ENCODE data around the gene ALDH3B2.
"Not testable (repeated sequence)": the region's sequence is repeated elsewhere in the genome, so short reads cannot be mapped to it uniquely, and the experiment has no call there.

Gene ALDH3B2

GRCh38 chr11:67644472-67645418, 29.7 kb downstream of the ALDH3B2 start:
- no peak for DNase-seq (ENCODE audit: low read depth in 2 of 3, low spot score in 2 of 3)

DNA sequence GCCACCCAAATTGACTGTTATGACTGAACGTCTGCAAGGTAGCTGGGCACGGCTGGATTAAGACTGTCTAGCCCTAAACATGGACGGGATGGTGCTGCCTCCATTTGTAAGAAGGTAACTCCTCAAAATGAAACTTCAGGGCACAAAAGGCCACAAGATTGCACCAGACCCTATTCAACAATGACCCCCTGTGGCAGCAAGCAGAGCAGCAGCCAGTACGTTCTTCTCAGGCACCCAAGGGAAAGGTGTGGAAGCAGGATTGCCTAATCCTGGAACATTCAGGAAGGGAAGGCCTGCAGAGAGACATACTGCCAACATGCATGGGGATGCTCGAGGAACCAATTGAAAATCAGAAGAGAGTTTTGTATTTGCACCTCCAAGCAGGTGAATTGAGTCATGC, 30.4 kb downstream of the ALDH3B2 start:
- DNase-seq (ENCODE audit: low read depth in 2 of 3, low spot score in 2 of 3) = no peak

DNA sequence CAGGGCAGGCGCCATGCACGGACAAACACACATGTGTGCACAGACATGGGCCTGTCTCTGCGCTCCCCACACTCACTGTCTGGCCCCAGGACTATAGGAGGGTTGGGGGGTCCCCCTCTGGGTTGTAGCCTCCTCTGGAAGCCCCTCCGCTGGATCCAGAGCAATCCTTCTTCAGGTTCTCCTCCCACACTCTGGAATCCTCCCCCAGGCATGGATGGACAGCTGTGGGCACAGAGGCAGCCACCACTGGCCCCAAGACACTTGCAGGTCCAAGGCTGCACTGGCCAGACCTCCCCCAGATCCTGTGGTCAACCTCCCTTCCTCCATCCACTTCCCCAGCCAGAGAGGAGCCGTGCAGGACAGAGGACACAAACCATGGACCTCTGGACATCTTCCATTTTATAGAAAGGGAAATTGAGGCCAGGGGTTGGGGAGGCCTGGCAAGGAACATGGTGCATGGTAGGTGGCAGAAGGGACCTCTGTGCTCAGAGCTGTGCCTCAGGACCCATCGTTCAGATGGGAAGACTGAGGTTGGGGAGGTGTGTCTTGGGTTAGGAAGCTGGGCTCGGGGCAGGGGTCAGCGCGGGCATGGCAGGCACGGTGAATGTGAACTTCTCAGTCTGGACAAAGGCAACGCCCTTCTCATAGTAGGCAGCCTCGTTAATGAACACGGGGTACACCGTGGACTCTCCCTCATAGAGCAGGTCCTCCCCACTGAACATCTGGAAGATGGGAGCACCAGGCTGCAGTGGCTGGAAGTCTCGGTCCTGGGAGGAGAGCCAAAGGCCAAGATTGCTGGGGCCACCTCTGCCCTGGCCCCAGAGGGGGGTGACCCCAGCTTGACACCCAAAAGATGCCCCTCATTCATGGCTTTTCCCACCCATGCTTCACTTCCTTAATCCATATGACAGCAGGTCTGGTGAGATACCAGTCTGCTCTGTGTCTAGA, 32.0 kb downstream of the ALDH3B2 start:
- DNase-seq (ENCODE audit: low read depth in 2 of 3, low spot score in 2 of 3) = no peak

DNA sequence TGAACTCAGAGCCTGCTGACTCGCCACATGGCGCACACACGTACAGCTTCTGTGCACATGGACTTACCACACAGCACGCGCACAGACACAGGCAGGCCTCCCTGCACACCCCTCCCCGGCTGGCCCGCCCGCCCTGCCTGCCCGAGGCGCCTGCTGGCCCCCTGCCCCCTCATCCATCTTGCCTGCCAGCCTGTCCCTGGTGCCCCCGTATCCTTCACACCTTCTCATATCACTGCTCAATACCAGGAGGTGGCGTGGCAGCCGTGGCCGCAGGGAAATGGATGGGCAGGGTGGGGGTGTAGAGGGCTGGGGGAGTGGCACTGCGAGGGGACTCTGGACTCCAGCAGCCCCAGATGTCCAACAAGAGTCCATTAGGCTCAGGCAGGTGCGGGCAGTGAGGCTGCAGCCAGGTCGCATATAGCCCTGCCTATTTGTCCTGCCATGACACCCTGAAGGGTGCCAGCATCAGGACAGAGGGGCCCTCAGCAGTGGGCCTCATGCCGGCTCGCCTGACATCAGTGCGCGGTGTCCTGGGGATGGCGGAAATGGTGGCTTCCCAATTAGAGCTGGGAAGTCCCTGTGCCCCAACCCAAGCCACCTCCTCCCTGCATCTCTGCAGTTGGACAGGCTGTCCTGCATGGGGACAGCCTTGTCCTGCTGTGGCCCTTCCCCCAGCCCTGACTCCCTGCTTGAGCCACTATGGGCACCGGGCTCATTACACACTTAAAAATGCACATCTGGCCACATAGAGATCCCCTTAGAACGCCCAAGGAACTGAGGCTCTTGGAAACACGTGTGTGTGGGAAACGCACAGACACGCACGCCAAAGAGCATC, 32.9 kb downstream of the ALDH3B2 start:
- no peak for DNase-seq (ENCODE audit: low read depth in 2 of 3, low spot score in 2 of 3)

DNA sequence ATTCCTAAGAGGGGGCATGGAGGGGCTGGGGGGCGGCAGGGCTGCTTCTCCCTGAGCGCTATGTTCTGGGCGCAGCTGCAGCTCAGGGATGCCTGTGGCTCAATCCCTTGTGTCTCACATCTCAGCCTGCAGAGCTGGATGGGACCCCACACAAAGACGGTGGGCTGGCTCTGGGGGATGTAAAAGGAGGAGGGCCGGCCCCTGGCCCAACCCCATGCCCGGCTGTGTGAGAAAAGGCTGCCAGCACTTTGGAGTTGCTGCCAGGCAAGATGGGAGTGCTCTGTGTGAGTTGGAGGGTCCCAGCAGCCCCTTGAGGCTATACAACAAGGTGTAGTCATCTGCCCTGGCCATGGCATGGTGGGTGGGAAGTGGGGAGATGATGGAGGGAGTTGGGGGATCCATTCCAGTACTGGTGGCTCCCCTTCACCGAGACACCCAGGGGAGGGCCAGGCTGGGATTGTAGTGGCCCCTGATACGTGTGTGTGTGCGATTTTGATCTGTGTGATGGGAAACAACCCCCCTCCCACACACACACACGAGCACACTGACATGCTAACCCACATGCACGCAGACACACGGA, 33.6 kb downstream of the ALDH3B2 start:
- DNase-seq (ENCODE audit: low read depth in 2 of 3, low spot score in 2 of 3) = no peak

- DNase-seq (ENCODE audit: low read depth in 2 of 3, low spot score in 2 of 3) = no peak
Measured at GRCh38 chr11:67640021-67640757, 34.2 kb downstream of the ALDH3B2 start.

DNA sequence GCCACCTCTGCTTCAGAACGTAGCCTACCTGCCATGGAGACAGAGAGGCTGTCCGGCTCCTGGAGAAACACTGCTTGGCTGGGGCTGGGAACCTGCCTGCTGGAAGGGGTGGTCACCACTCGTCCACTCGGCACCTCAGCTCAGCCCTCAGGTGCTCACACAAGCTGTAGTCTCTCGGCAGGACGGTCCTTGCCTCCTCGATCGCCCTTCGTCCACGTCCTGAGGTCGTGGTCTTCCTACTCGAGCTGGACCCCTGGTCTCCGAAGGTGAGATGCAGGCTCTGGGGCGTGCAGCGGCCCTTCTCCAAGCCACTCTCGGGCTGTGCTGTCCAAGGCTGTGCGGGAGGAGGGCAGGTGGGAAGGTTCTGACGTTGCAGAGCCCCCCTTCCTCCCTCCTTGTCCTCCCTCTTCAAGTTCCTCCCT, 35.0 kb downstream of the ALDH3B2 start, which contains the start of gene TBX10:
TBX10 (minus strand) TSS at position 326 of the 422 bp plus-strand sequence; CDS start at position 35, 291 bp downstream.
- no peak for DNase-seq (ENCODE audit: low read depth in 2 of 3, low spot score in 2 of 3)

- no peak for DNase-seq (ENCODE audit: low read depth in 2 of 3, low spot score in 2 of 3)
Measured at GRCh38 chr11:67638535-67639437, 35.6 kb downstream of the ALDH3B2 start.

GRCh38 chr11:67637441-67637840, 37.0 kb downstream of the ALDH3B2 start:
- DNase-seq (ENCODE audit: low read depth in 2 of 3, low spot score in 2 of 3) = not testable (repeated sequence)

- DNase-seq (ENCODE audit: low read depth in 2 of 3, low spot score in 2 of 3) = no peak
Measured at GRCh38 chr11:67636962-67637361, 37.5 kb downstream of the ALDH3B2 start.

DNA sequence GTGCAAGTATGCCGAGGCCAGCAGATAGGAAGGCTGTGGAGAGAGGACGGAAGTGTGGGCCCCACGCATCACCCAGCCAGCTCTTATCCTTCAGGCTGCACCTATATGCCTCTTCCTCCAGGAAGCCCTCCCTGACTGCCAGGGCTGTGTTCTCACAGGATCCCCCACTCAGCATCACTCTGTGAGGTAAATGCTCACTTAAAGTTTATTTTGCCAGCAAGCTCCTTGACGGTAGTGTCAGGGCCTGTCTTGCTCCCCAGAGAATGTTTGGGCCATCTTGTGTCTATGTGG, 39.2 kb downstream of the ALDH3B2 start:
- no peak for DNase-seq (ENCODE audit: low read depth in 2 of 3, low spot score in 2 of 3)

DNA sequence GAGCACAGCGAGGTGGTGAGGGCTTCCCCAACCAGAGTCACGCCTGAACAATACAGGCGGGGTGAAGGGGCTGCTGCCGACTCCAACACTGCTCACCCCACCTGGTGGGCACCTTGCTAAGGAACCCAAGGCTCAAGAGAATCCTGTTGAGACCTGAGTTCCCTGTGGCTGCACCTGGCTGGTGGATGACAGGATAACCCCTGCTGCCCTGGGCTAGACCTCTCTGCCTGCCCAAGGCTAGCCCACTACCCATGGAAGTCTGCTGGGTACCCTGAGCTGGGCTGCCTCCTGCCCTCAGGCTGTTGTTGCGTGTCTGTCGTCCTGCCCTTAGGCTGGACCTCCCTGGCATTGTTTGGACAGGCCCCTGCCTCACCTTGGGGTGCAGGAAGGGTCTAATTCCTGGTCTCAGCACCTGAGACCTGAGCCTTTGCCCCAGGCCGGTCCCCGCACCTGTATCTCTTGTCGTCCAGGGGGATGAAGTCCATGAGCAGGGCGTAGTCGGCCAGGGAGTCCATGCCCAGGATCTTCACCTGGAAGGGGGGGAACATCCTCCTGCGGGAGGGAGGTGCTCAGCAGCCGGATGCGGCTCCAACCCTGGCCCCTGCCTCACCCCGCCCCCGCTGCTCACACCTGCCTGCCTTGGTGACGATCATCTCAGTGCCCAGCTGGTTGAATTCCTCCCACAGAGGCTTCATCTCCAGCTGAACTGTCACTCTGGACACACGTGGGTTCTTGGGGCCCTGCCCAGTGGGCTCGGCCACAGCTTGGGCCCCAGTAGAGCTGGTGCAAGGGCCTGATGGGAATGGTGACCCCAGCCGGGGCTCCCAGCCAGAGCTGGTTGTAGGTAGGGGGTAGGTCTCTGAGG, 39.8 kb downstream of the ALDH3B2 start:
- no peak for DNase-seq (ENCODE audit: low read depth in 2 of 3, low spot score in 2 of 3)

DNA sequence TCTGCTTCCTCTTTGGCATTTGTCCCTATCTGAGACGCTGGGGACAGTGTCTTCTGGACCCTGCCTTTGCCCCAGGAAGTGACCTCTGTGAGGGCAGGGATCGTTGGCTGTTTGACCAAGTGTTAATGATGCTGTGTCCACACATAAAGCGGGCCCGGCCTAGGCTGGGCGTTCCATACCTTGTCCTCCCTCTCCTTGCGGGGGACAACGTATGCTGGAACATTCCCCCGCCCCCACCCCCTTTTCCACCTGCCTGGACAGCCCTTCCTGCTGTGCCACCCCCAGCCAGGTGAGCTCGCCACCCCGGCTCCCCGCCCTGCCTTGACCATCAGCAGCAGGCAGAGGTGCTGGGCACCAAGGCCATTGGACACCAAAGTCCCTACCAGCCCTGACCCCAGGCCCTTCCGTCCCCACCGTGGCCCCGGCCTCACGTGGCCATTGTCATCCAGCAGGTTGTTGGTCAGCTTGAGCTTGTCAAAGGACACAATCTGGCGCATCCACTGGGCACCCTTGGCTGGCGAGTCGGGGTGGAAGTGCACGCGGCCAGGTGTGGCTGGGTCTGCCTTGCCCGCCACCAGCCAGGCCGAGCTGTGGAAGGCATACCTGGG, 40.6 kb downstream of the ALDH3B2 start:
- no peak for DNase-seq (ENCODE audit: low read depth in 2 of 3, low spot score in 2 of 3)

- no peak for DNase-seq (ENCODE audit: low read depth in 2 of 3, low spot score in 2 of 3)
Measured at GRCh38 chr11:67632982-67633755, 41.3 kb downstream of the ALDH3B2 start.

DNA sequence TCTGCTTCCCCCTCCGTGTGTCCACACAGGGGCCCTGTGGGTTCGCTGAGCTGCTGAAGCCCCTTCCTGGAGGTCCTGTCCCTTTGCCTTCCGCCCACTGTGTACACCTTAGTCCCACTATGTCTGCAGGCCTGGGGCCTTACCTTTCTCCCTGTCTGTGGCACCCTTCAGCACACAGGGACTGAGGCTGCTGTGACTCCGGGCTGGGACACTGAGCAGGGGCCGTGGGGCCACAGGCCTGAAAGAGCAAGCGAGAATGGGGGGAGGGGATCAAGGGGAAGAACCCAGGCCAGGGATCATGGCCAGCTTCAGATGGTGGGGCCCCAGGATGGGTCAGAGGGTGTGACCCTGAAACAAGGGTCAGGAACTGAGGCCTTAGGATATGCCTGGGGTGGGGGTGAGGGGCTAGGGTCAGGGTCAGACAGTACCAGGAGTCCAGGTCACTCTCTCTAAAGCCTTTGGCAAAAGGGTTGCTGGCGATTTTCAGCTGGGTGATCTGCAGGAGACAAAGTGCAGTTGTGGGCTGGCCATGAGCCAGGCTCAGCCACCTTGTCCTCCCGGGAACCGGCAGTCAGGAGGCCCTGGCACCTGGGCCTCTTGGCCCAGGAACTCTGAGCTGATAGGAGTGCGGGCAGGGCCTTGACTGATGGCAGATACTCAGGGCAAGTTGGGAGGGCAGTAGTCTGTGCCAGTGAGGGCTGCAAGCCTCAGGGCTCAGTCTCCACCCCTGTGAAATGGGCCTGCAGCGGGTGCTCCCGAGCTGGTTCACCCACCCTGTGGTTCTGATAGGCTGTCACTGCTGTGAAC, 42.0 kb downstream of the ALDH3B2 start:
- no peak for DNase-seq (ENCODE audit: low read depth in 2 of 3, low spot score in 2 of 3)

GRCh38 chr11:67631853-67632174, 42.6 kb downstream of the ALDH3B2 start:
- DNase-seq (ENCODE audit: low read depth in 2 of 3, low spot score in 2 of 3) = no peak

Data from activated CD8-positive, alpha-beta memory T cell treated with anti-CD3 and anti-CD28 coated beads for 48 hours (primary cell).